Spleen (tissue), 11 donors: ENCODE measurements around the gene RARG. TPM values are rescaled to one million over a fixed set of nuclear protein-coding genes. Genes with fewer than 3 reads are reported as not detected.

ENCODE experiments used
- DNase-seq: peaks from one replicate; pipeline ENCODE4 v3.0.0-alpha.2; 2020
- H3K27ac ChIP-seq, 8 donors: fragments of 200-600 bp; sonication (generic) in 7 of 8; 1 replicate in 4 of 8; 2 replicates in 4 of 8; pipeline versions ENCODE4 v1.5.0 to v1.8.0; 2016 to 2021; ENCODE audit warnings: inconsistent platforms in 4 of 8, mild to moderate bottlenecking in 4 of 8, moderate library complexity in 1 of 8
- H3K27me3 ChIP-seq, 7 donors: fragments of 200-600 bp; sonication (generic) in 6 of 7; replicated peaks in 1 of 7; 1 replicate in 4 of 7; 2 replicates in 3 of 7; pipeline versions ENCODE4 v1.5.0 to v1.8.0; 2016 to 2021; ENCODE audit warnings: inconsistent platforms in 3 of 7, mild to moderate bottlenecking in 1 of 7
- H3K36me3 ChIP-seq, 6 donors: fragments of 200-600 bp; sonication (generic) in 5 of 6; 1 replicate in 4 of 6; 2 replicates in 2 of 6; pipeline versions ENCODE4 v1.5.0 to v1.8.0; 2016 to 2021; ENCODE audit warnings: inconsistent platforms in 2 of 6
- H3K4me1 ChIP-seq, 6 donors: fragments of 200-600 bp; sonication (generic) in 5 of 6; 1 replicate in 3 of 6; 2 replicates in 3 of 6; pipeline versions ENCODE4 v1.5.0 to v1.8.0; 2016 to 2021; ENCODE audit warnings: inconsistent platforms in 3 of 6
- H3K4me3 ChIP-seq, 8 donors: fragments of 200-600 bp; sonication (generic) in 7 of 8; 1 replicate in 4 of 8; 2 replicates in 4 of 8; pipeline versions ENCODE4 v1.5.0 to v1.8.0; 2016 to 2021; ENCODE audit warnings: inconsistent platforms in 4 of 8, mild to moderate bottlenecking in 4 of 8, moderate library complexity in 2 of 8
- H3K9me3 ChIP-seq, 8 donors: fragments of 200-600 bp; sonication (generic) in 7 of 8; 1 replicate in 4 of 8; 2 replicates in 4 of 8; pipeline versions ENCODE4 v1.5.0 to v1.8.0; 2016 to 2021; ENCODE audit warnings: inconsistent platforms in 4 of 8
- POLR2A ChIP-seq, 3 donors: fragments of 450-650 bp; IDR thresholded peaks; one replicate each; pipeline ENCODE4 v1.5.1; 2017; ENCODE audit warnings: antibody characterized with exemption in 3 of 3, mild to moderate bottlenecking in 1 of 3
- POLR2AphosphoS5 ChIP-seq, 3 donors: sonication (generic); formaldehyde crosslinking; IDR thresholded peaks; one replicate each; pipeline ENCODE4 v1.5.1; 2017; ENCODE audit warnings: antibody characterized with exemption in 3 of 3
- WGBS, 5 donors: extraction: QIAGEN DNeasy Blood & Tissue Kit in 3 of 5; methylation state at CpG; one replicate each; pipeline versions ENCODE4 v1.1.5 to v1.1.7; 2013 to 2018; 5-methylcytosine and 5-hydroxymethylcytosine counted together
- intact Hi-C: fragments of 100-400 bp; cut with DNase I; formaldehyde crosslinking; loops from one replicate; pipeline ENCODE4 v1.15.0; 2023; ENCODE audit warnings: low total_unique reads
- polyA plus RNA-seq, 3 donors: library from polyadenylated mRNA; stranded (reverse); fragments of 200-250 nt; gene quantifications; one replicate each; pipeline ENCODE4 v1.2.1, GENCODE V29; 2013
- total RNA-seq, 7 donors: library from RNA; depleted of rRNA in 3 of 7; stranded (reverse); fragments of >200 nt in 3 of 7; fragmentation: NEBNext Ultra II Directional in 4 of 7; extraction: Animal tissue kit (Norgen Biotek cat#: 25700) in 4 of 7; gene quantifications; one replicate each; pipeline versions ENCODE4 v1.1.0 to v1.2.1, GENCODE V29; 2016 to 2021
- TF ChIP-seq, protein P1 (sequence below), 11 experiments: fragments of 200-600 bp in 7 of 11; fragments of 450-650 bp in 4 of 11; sonication (generic) in 4 of 11; IDR thresholded peaks in 8 of 11; conservative IDR thresholded peaks in 3 of 11; 1 replicate in 7 of 11; 2 replicates in 4 of 11; pipeline versions ENCODE4 v1.4.0 to v1.8.0; 2016 to 2021; ENCODE audit warnings: antibody characterized with exemption in 11 of 11, inconsistent platforms in 4 of 11, mild to moderate bottlenecking in 1 of 11
- donor health status: healthy with polysubstance abuse.
- donor health status: DM: no; HTN: no; CAD: no; lungs with moderate emphysema.
- donor health status: DM: no; HTN: no; CAD: no.
- donor health status: Bipolar disorder and iron deficiency.
- donor health status: healthy.
- donor health status: DM: no; HTN: no; CAD: no.
- donor health status: DM: yes; HTN: yes; CAD: no.

Gene RARG
- total and polyA plus RNA-seq, 10 donors = 4.6 to 20.8 (median 11.2) TPM

DNA sequence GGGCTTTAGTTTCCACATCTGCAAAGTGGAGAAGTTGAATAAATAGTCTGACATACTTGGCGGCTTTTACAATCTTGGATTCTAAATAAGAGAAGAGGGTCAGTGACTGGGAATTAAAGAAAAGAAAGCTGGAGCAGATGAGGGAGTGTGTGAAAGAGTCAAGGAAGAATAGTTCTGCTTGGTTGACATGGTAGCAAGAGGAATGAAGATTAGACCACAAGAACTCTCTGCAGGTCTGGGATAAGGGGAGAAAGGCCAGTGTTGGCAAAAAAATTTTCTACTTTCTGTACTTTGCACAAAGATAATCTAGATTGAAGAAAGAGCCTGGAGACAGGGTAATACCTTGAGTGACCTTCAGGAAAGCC, 30.9 kb downstream of the RARG start:
- no peak for DNase-seq
- Histone ChIP-seq H3K4me1 (peaks cover 38 to 99% (median 87%) of the 10 kb centered on the region in 6 donors), H3K27me3 (no peaks in the 10 kb centered on the region), H3K36me3 (peaks cover 0 to 24% (median 7%) of the 10 kb centered on the region in 6 donors), H3K4me3 (peak overlapping the region in 1 of 8 donors; percentile 38), H3K9me3 (no peaks in the 10 kb centered on the region), H3K27ac (peak overlapping the region in 6 of 8 donors; percentile 29 to 72 (median 54))
- WGBS, 5 donors = 33 to 52% (median 38%) methylated on average over 1 of the region's 1 CpG
- intact Hi-C loops = loop anchor here (10.0 kb wide), 1 partner anchor 126 kb away; the partner anchor contains the start of gene SPRYD3
- TF ChIP-seq POLR2A (IDR thresholded peaks at IDR 0.05) = no peak
- TF ChIP-seq, protein P1, sequence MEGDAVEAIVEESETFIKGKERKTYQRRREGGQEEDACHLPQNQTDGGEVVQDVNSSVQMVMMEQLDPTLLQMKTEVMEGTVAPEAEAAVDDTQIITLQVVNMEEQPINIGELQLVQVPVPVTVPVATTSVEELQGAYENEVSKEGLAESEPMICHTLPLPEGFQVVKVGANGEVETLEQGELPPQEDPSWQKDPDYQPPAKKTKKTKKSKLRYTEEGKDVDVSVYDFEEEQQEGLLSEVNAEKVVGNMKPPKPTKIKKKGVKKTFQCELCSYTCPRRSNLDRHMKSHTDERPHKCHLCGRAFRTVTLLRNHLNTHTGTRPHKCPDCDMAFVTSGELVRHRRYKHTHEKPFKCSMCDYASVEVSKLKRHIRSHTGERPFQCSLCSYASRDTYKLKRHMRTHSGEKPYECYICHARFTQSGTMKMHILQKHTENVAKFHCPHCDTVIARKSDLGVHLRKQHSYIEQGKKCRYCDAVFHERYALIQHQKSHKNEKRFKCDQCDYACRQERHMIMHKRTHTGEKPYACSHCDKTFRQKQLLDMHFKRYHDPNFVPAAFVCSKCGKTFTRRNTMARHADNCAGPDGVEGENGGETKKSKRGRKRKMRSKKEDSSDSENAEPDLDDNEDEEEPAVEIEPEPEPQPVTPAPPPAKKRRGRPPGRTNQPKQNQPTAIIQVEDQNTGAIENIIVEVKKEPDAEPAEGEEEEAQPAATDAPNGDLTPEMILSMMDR (IDR thresholded peaks at IDR 0.05 in 8 of 11, conservative IDR thresholded peaks at IDR 0.05 in 3 of 11) = no peak
- TF ChIP-seq POLR2AphosphoS5 (IDR thresholded peaks at IDR 0.05) = no peak

DNA sequence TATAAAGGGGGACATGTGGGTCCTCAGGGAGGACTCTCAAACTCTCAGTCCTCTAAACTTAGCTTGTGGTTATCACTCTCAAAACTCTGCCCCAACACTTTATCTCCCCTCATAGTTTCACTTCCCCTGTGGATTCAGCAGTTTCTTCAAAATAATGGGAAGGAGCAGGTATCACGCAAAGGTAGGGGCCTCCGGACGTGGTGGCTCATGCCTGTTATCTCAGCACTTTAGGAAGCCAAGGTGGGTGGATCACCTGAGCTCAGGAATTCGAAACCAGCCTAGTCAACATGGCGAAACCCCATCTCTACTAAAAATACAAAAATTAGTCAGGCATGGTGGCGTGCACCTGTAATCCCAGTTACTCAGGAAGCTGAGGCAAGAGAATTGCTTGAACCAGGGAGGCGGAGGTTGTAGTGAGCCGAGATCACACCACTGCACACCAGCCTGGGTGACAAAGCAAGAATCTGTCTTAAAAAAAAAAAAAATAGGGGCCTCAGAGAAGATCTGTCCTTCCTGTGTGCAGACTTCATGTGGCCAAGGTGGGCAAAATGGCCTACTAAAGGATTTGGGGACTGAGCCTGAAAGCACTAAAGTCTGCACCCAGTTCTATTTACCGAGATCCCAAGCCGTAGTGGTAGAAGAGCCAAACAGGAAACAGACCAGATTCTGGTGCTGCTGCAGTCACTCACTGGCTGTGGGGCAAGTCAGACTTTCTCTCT, 31.4 kb downstream of the RARG start:
- peak overlapping the region in 1 of 8 donors; percentile 38 for H3K4me3 ChIP-seq
- no peaks in the 10 kb centered on the region for H3K27me3 ChIP-seq
- peaks cover 0 to 29% (median 9%) of the 10 kb centered on the region in 6 donors for H3K36me3 ChIP-seq
- 30 to 44% (median 41%) methylated on average over 10 of the region's 10 CpGs for WGBS, 5 donors
- peaks cover 38 to 94% (median 82%) of the 10 kb centered on the region in 6 donors for H3K4me1 ChIP-seq
- no peaks in the 10 kb centered on the region for H3K9me3 ChIP-seq
- intact Hi-C loops = loop anchor here (10.0 kb wide), 1 partner anchor 126 kb away; the partner anchor contains the start of gene SPRYD3
- peak overlapping the region in 6 of 8 donors; percentile 29 to 72 (median 54) for H3K27ac ChIP-seq
- no peak for DNase-seq
- peak in 1 of 3 donors; percentile 20 for TF ChIP-seq POLR2AphosphoS5 (IDR thresholded peaks at IDR 0.05)
- TF ChIP-seq, protein P1 (IDR thresholded peaks at IDR 0.05 in 8 of 11, conservative IDR thresholded peaks at IDR 0.05 in 3 of 11) = no peak
- TF ChIP-seq POLR2A (IDR thresholded peaks at IDR 0.05) = no peak

DNA sequence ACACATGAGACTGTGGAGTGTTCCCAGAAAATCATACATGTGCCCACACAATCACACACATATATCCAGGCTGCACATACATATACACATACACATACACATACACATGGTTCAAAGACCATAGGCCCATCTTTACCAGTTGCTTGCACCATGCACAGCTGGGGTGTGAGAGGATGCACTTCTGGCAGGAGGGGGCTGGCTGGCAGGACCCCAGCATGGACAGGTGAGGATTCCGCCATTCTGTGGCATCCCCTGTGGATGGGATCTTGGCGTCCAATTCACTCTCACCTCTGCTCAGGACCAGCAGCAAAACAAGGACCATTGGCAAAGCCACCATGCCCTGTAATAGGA, 31.9 kb downstream of the RARG start:
- Histone ChIP-seq H3K27ac (peak overlapping the region in 6 of 8 donors; percentile 29 to 72 (median 54)), H3K4me1 (peaks cover 38 to 94% (median 79%) of the 10 kb centered on the region in 6 donors), H3K27me3 (no peaks in the 10 kb centered on the region), H3K36me3 (peaks cover 0 to 35% (median 9%) of the 10 kb centered on the region in 6 donors), H3K9me3 (no peaks in the 10 kb centered on the region), H3K4me3 (peak overlapping the region in 1 of 8 donors; percentile 38)
- intact Hi-C loops = loop anchor here (10.0 kb wide), 1 partner anchor 125 kb away; the partner anchor contains the start of gene SPRYD3
- TF ChIP-seq POLR2A (IDR thresholded peaks at IDR 0.05) (no peak), POLR2AphosphoS5 (IDR thresholded peaks at IDR 0.05) (no peak)
- TF ChIP-seq, protein P1 (IDR thresholded peaks at IDR 0.05 in 8 of 11, conservative IDR thresholded peaks at IDR 0.05 in 3 of 11) = no peak
- DNase-seq = no peak
- 68 to 86% (median 73%) methylated on average over 2 of the region's 2 CpGs; no CpG with 5 or more reads in 1 of the 5 donors for WGBS, 5 donors

DNA sequence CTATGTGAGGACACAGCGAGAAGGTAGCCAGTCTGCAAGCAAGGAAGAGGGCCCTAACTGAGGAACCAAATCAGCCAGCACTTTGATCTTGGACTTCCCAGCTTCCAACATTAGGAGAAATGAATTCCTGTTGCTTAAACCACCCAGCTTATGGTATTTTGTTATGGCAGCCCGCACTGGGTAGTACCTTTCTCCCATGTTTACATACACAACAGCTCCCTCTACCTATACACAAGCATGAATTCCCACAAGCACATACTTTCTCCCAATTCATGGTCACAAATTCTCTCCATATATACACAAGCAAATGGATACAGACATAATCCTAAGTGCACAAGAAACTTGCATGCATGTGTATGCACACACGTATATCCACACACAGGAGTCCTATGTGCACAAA, 32.3 kb downstream of the RARG start:
- WGBS, 5 donors = 84 to 93% (median 88%) methylated on average over 3 of the region's 3 CpGs
- Histone ChIP-seq H3K27me3 (no peaks in the 10 kb centered on the region), H3K36me3 (peaks cover 0 to 38% (median 9%) of the 10 kb centered on the region in 6 donors), H3K4me1 (peaks cover 38 to 91% (median 76%) of the 10 kb centered on the region in 6 donors), H3K9me3 (no peaks in the 10 kb centered on the region), H3K4me3 (peak overlapping the region in 1 of 8 donors; percentile 38), H3K27ac (peak overlapping the region in 2 of 8 donors; percentile 65 to 72)
- no peak for DNase-seq
- intact Hi-C loops = loop anchor here (10.0 kb wide), 1 partner anchor 125 kb away; the partner anchor contains the start of gene SPRYD3
- TF ChIP-seq POLR2AphosphoS5 (IDR thresholded peaks at IDR 0.05) (no peak), POLR2A (IDR thresholded peaks at IDR 0.05) (no peak)
- TF ChIP-seq, protein P1 (IDR thresholded peaks at IDR 0.05 in 8 of 11, conservative IDR thresholded peaks at IDR 0.05 in 3 of 11) = no peak
